HG03432 (cell line): ENCODE measurements around the gene FBXO8.

Experiments
- ATAC-seq: cut with Tn5 transposase; IDR thresholded peaks from one replicate; pipeline ENCODE4 v1.9.1; 2021; ENCODE audit warnings: mild to moderate bottlenecking, moderate library complexity; ENCODE audit not compliant: unreplicated experiment

FBXO8 gene

DNA sequence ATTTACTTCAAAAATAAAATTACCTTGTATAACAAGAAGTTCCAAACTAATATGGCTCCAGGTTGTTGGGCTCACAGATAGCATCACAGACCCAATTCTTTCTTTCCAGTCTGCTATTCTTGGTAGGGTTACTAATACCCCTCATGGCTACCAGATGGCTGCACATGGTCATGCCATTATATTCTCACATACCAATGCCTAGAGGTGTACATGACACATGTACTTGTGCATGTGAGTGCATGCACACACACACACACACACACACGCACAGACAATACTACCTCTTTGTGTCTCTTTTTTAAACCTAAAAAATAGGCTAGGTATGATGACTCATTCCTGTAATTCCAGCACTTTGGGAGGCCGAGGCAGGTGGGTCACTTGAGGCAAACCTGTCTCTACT, 31.1 kb downstream of the FBXO8 start:
- no peak for ATAC-seq

DNA sequence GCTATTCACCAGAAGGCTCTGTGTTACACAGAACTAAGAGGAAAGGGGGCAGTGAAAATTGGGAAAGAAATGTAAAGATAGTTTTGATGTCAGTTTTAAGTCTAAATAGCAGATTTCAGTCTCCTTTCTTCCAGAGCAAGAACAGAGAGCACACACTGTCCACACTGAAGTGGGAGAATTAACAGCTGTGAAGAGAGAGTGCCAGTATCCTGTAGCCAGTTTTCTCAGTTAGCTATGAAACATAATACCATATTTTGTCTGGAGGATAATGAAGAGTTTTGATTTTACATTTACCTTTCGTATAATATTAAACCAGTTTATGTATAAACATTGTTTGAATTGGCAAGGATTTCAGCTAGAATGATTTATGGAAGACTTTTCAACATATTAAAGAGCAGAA, 35.1 kb downstream of the FBXO8 start:
- no peak for ATAC-seq

DNA sequence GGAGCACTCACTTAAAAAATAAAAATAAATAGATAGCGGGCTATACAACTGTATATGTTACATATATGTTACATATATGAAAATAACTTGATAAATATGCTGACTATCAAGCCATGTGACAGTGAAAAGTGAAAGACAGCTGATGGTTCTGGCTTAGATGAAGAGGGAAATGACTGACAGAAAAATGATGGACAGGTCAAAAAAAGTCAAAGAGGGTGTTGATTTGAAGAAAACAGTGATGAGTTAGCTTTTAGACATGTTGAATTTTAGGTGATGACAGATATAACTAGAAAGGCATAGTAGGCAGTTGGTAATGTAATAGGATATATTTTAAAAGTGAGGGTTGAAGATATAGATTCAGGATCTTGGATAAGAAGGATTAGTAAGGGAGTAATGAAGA, 37.8 kb downstream of the FBXO8 start:
- no peak for ATAC-seq

DNA sequence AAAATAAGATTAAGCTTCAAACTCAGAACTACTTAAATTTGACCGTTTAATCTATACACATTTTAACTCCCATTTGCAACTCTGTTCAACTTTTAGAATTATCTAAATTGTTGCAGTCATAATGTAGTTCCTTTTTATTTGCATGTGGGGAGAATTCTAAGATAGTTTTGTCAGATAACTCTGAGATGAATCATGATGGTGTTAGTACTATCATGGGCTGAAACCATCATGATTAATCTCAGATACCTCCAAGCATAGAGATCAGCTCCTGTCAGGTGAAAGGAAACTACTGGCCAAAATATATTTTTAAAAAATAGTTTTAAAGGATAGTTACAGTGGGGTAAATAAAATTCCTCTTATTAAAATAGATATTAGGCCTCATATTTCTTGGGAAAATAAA, 39.0 kb downstream of the FBXO8 start:
- peak; percentile 55 for ATAC-seq

DNA sequence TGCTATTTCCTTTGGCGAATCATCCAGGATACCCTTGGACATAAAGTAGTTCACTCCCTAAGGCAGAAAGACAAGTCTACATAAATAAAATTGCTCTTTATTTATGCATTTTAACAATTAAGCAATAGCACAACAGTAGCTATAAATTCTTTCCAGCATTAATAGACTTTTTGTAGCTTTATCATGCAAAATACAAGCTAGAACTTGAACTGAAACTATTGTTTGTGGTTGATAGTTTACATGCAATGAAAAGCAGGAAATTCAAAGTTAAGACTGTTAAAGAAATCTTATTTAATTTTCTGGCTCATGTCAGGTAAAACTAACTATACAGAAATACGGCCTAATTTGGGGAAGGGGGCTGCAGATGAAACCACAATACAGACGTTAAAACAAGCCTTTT, 42.3 kb downstream of the FBXO8 start:
- ATAC-seq, result peak; percentile 59

DNA sequence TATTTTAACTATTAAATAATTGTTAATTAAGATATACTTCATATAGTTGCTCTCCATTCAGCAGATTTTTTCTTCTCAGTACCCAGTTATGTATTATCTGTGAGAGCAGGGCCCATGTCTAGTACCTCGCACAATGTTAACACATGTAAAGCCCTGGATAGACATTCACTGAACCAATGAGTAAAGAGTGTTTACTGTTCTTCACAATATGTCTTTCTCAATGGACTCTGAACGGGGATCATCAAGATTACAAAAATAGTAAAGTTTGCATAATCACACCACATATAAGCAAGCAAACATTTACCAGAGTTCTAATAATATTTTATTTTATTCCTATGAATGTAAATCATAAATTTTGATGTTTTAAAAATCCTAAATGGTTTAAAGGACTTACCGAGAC, 47.1 kb downstream of the FBXO8 start:
- no peak for ATAC-seq

DNA sequence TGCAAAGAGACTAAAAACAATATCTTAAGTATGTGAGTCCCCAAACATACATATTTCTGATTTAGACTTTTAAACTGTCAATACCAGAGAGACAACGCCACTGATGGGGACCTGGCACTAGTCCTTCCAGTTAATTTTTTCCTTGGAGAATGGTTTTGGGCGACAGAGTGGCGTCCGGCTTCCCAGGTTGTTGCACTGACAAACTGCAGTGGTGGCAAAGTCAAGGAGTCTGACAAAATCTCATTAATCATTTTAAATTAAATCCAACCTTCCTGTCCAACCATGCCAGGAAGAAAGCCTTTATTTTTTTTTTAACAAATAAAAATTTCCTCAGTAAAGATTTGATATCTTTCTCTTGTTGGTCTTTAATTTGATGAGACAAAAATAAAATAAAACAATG, 52.8 kb downstream of the FBXO8 start:
- no peak for ATAC-seq

DNA sequence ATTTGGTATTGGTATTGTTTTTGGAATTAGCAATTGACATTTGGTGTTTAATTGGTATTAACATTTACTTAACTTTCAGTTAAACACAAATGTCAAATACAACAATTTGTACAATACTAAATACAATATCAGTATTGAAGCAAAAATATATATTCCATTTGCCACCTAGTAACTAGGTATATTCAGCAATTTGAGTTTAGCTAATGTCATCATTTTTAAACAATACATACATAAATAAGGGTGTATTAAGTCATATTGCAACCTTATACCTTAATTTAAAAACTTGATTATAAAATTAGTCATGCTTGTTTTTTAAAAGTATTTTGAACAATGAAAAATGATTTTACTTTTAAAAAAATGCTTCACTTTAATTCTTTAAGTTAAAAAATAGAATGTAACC, 53.3 kb downstream of the FBXO8 start:
- no peak for ATAC-seq

DNA sequence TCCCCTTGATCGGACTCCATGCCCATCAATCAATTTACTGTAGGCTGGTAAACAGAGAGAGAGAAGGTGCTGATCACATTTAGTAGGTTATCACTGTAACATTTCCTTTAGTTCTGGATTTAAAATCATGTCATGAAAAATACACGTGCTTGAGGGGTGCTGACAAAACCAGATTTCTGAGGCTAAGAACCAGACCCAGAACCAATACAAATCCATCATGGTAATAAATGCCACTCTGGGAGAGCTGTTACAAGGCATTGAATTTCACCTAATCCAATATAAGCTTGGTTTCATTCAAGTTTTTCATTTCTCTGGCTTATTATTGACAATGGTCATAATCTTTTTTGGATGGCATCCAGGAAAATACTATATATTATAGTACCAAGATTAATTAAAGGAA, 54.5 kb downstream of the FBXO8 start:
- no peak for ATAC-seq

DNA sequence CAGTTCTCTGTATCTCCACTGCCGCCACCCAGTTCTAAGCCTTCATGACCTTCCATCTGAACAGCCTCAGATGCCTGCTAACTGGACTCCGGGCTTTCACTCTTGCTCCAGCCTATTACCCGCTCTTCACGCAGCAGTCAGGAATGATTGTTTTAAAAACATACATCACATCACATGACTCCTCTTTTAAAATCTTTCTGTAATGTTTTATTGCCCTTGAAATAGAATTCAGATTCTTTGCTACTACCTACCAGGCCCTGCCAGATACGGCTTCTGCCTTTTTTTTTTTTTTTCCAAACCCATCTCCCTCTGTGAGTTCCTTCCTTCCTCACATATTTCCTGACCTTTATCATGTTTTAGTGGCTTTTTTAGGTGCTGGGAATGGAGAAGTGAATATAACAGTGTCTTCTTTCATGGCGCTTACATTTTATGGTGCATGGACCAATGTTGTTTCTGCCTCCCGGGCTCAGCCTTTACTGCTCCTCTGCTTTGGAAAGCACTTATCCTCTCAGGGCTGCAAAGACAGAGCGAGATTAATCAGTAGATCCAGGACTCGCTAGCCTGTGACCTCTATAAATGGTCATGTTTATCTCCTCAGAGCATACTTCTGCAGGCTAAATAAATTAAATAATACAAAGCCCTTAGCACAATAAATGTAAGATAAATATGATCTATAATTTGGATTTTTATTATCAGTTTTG, 58.0 kb downstream of the FBXO8 start:
- ATAC-seq, result no peak

DNA sequence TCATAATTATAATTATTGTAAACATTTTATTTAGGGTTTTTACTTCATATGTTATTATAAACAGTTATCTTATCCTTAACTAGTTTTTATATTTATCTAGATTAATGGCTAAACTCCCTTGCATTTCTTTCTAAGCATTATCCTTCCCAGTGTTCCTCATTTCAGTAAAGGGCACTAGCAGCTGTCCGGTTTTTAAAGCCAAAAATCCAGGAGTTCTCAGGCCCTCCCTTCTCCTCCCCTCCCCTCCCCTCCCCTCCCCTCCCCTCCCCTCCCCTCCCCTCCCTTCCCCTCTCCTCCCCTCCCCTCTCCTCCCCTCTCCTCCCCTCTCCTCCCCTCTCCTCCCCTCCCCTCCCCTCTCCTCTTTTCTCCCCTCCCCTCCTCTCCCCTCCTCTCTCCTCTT, 58.9 kb downstream of the FBXO8 start:
- ATAC-seq, result no peak

DNA sequence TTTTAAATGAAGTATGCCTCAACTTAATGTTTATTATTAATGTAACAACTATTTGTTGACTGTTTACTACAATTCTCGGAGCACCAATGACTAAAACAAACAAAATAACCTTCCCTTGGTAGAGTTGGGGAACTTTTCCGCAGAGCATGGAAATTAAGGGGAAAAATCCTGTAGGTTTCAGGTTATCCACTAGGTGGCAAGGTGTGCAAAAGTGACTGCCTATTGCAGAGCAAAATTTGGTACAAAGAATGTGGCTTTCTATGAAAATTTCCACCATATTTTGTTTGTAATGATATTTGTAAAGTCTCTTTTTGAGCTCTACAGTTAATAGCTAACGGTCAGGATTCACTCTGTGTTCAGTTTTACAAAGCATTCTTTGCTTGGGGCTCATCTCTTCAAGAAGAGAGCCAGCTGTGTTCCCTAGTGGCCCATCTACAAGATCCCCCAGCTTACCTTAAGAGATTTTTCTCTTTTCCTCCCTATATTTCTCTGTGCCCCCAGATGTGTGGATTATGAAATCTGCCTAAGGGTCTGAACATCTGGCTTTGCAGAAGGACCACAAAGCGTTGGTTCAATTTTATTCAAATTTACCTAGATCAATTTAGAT, 61.1 kb downstream of the FBXO8 start:
- ATAC-seq, result peak; percentile 74

DNA sequence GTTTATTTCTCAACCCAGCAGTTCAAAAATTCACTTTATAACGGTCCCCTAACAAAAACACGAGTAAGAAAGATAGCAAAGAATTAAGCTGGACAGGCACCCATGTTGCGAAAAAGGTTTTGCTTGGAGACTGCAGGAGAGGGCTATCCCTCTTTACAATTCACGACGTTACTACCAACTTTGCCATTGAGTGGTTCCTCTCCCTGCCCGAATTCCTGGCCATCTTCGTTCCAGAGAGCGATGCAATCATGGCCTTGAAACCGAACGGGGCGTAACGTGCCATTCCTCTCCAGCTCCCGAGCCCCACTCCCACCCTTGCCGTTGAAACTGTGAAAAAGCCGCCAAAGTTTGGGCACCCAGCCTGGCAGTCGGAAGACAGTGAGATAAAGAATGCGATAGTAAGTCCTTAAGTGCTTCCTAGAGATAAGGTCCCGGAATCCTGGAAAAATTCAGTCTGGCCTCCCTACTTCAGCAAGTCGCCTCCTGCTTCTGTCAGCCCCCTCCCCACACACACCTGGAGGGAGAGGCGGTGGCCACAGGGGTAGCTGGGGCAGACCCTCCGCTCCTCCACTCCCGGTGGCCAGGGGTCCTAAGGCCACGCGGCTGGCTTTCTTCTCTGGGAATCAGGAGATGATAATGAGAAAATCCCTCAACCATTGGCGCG, 65.2 kb downstream of the FBXO8 start:
- ATAC-seq, result no peak

DNA sequence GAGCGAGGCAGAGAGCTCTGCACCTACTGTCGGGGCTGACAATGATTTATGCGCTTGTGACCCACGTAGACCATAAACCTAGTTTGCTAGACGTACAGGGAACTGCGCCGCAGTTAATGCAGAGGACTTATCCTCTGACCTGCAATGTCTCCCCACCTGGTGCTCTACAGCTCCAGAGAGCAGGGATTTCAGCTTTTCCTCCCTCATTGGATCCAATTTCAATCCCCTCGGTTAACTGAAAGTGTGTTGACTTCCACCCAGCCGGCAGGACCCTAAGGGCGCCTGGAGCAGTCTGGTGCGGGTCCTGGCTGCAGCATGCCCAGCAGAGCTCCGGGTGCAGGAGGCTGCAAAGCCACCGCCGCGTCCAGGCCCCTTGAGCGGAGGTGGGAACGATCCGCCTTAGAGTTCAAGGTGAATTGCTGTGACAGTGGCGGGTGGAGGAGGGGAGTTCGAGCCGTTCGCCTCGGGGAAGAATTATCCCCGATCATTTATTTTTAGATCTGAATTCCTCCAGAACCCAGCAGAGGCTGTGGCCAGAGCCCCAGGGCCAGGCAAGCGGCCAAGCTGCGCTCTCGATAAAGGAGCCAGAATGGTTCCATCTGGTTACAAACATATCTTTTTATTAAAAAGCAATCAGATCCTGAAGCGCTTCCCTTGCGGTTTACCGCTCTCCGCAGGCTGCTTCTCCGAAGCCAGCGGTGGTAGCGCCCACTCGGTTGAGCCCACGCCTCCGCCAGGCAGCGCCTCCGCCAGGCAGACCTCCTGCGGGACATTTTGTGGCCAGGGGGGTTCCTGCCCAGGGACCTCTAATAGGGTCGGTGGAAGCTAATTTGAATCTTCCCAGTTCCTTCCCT, 66.0 kb downstream of the FBXO8 start:
- ATAC-seq, result peak; percentile 32

DNA sequence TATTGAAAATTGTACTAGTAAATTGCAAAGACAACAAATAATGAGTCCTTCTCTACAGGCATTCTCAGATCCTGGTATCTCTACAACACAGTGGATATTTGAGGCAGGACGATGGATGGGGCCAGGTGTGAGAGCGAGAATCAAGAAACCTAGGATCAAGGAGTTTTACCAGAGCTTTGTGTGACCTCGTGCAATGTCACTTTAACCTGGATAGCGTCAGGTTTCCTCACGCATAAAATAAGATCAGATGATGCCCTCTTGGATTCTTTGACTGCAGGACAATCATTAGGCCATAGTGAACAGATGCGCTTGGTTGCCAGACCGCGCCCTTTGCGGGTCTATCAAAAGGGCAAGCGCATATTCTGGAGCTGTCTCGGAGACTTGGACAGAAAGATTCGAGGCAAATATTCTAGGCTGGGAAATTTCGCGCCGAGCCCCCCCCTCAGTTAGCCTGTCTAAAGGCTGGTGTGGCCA, 66.6 kb downstream of the FBXO8 start:
- peak; percentile 1 for ATAC-seq

DNA sequence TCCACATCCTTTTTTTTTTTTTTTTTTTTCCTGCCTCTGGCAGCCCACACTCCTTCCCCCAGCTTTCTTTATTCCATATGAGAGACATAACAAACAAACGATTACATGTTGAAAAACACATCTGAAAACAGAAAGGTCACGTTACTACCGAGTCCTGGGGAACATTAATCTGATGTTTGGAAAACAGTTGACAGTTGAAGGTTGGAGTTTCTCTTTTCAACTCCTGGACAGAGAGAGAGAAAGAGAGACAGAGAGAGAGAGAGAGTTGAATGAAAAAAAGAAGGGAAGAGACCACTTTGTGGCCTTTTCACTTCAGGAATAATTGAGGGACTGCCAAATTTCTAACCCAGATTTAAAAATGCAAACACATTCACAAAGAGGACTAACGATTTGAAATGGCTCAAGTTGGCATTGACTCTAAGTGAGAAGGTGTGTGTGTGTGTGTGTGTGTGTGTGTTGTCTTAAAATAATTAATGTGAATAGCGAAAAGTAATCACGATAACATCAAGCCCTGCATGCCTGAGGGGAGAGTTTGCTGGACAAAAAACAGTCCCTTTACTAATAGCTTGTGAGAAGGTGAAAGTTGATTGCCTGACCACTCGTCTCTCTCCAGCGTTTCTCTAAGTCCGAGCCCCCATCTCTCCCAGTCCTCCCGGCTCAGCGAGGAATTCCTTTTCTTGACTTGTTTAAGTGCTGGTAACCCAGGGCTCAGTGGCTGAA, 67.3 kb downstream of the FBXO8 start:
- ATAC-seq, result no peak

DNA sequence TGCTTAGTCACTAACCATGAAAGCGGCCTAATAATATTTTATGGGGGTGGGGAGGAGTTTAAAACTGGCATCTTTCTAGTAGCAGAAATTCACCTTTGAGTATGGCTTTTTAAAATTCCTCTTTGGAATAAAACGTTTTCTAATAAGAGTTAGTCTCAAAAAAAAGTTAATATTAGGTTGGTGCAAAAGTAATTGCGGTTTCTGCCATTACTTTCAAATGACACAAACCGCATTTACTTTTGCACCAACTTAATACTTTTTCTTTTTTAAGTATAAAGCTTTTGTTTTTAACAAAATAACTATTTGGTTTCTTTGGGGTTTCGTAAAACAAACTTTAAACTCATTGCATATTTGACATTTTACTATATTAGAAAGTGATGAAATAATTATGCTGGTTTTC, 68.4 kb downstream of the FBXO8 start:
- no peak for ATAC-seq

DNA sequence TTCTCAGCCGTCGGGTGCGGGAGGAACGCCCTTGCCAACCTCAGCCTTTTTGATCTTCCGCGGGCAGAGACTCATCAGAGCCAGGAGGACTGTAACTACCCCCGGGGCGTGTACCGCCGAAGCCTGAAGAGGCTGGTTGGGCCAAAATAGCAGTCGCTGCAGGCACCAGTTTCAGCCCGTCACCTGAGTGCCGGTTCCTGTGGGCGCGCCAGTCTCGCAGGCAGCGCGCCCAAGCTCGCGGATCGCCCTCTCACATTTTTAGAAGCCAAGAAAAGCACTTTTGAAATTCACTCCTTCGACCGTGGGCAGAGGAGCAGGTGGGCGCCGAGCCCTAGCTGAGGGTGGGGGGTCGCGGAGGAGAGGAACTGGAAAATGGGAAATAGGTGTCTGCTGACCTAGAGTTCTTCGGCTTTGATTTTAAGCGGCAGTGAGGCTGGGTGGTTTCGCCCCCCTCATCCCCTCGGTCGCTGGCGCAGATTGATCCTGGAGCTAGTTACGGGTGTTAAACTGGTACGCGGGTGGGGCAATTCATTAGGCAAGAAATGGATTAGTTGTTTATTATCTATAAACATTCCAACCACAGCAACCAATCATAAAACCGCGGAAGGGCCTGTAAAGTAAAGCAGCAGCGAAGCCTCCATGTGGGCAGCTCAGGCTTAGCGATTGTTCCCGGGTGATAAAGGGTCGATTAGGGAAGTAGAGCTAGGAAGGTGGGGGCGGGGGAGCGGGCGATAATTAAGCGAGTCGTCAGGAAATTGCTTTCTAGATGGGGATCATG, 69.2 kb downstream of the FBXO8 start:
- peak; percentile 52 for ATAC-seq

DNA sequence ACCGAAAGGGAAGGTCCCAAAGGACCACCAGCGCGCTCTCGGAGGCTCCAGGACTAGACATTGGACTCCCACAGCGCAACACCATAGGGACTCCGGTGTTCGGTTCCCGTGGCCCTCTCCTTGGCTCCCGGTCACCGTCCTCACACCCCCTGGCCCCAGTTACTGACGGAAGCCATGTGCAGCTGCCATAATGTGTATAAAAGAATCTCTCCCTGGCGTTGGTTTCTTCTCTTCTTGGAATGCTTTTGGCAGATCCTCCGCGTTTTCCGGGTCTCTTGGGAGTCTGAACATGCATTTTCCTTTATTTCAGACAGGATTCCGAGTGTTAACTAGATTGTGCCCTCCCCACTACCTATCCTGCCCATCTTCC, 69.8 kb downstream of the FBXO8 start:
- ATAC-seq, result peak; percentile 20

DNA sequence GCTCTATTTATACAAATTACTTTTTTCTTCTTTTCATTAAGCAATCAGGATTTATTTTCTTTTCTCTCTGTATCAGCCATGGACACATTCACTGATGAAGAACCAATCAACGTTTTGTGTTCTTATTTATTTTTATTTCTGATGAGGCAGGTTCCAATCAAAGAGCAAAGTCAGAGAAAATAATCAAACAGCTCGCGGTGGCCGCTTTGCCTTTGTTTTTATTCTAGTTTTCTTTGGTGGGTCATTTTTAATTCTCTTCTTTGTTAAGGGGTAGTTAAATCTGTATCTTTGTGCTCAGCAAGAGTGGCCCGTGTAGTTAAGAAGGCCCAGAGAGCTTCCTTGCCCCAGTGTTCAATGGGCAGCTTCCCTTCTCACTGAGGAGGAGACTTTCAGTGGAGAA, 71.4 kb downstream of the FBXO8 start:
- ATAC-seq, result no peak
